ENCODE data around the gene MACROD1. TPM values are rescaled to one million over a fixed set of nuclear protein-coding genes. Genes with fewer than 3 reads are reported as not detected.

MACROD1 gene
- total RNA-seq, 1 experiment from 2014 or later, result 36.9 TPM

- TF ChIP-seq SMAD4 (CRISPR knock-in tag; IDR thresholded peaks at IDR 0.05), result no peak
- 0 out of 2 replicates have a peak, but pooled peaks have one; percentile 7 for TF ChIP-seq CREM (CRISPR knock-in tag; IDR thresholded peaks at IDR 0.05)
- Mint-ChIP-seq H3K9me3 (no peaks in the 10 kb centered on the region), H3K4me3 (no peak overlapping the region), H3K4me1 (peaks cover 37% of the 10 kb centered on the region), H3K27me3 (ENCODE audit: low read depth) (no peaks in the 10 kb centered on the region; the same call in 1 of the 2 replicates), H3K27ac (no peak overlapping the region), H3K36me3 (peaks cover 7% of the 10 kb centered on the region)
- POLR2A ChIA-PET, result interaction anchor here (1.1 kb wide), 1 partner anchor 11 kb away, joined by 5 read pairs; no protein-coding TSS in a partner anchor
- ATAC-seq (0 out of 2 replicates have a peak, but pooled peaks have one; percentile 7), DNase-seq (ENCODE audit: low spot score) (no peak)
- CTCF ChIA-PET, result interaction anchor here (0.9 to 2.0 kb wide), 11 partner anchors 21 to 214 kb away, joined by 3 to 11 read pairs (median 5); partner anchors contain the start of genes MARK2 and RCOR2
Observed at GRCh38 chr11:63979426-63979825, 186.5 kb downstream of the MACROD1 start.

- POLR2A ChIA-PET, result interaction anchor here (0.7 to 1.1 kb wide), 3 partner anchors 12 to 61 kb away, joined by 3 to 5 read pairs (median 4); no protein-coding TSS in a partner anchor
- CTCF ChIA-PET, result interaction anchor here (0.5 to 2.0 kb wide), 14 partner anchors 20 to 270 kb away, joined by 3 to 11 read pairs (median 4); partner anchors contain the start of genes MARK2 and RCOR2
- no peaks in the 10 kb centered on the region for H3K9me3 Mint-ChIP-seq
- peak overlapping the region; percentile 92 for H3K27ac Mint-ChIP-seq
- peak overlapping the region; percentile 36 for H3K4me3 Mint-ChIP-seq
- H3K27me3 Mint-ChIP-seq (ENCODE audit: low read depth), result peaks cover 4% of the 10 kb centered on the region; the same call in 1 of the 2 replicates
- H3K36me3 Mint-ChIP-seq, result peaks cover 7% of the 10 kb centered on the region
- peaks cover 37% of the 10 kb centered on the region for H3K4me1 Mint-ChIP-seq
- DNase-seq (ENCODE audit: low spot score), result no peak
- TF ChIP-seq ZNF423 (CRISPR knock-in tag; IDR thresholded peaks at IDR 0.05) (peak; percentile 94), FOXJ3 (CRISPR knock-in tag; IDR thresholded peaks at IDR 0.05; ENCODE audit: borderline replicate concordance) (no peak), IRF2 (CRISPR knock-in tag; IDR thresholded peaks at IDR 0.05; ENCODE audit: borderline replicate concordance, low read depth) (no peak), ETV6 (CRISPR knock-in tag; IDR thresholded peaks at IDR 0.05) (peak; percentile 91), ZBTB21 (CRISPR knock-in tag; IDR thresholded peaks at IDR 0.05; ENCODE audit: borderline replicate concordance) (no peak), TEAD1 (CRISPR knock-in tag; IDR thresholded peaks at IDR 0.05) (peak; percentile 85; the same call in 1 of the 2 replicates), FOXP4 (CRISPR knock-in tag; IDR thresholded peaks at IDR 0.05) (0 out of 2 replicates have a peak, but pooled peaks have one; percentile 24)
- TF ChIP-seq, protein P1, sequence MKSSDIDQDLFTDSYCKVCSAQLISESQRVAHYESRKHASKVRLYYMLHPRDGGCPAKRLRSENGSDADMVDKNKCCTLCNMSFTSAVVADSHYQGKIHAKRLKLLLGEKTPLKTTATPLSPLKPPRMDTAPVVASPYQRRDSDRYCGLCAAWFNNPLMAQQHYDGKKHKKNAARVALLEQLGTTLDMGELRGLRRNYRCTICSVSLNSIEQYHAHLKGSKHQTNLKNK (CRISPR knock-in tag; IDR thresholded peaks at IDR 0.05), result no peak
- TF ChIP-seq, protein P2, sequence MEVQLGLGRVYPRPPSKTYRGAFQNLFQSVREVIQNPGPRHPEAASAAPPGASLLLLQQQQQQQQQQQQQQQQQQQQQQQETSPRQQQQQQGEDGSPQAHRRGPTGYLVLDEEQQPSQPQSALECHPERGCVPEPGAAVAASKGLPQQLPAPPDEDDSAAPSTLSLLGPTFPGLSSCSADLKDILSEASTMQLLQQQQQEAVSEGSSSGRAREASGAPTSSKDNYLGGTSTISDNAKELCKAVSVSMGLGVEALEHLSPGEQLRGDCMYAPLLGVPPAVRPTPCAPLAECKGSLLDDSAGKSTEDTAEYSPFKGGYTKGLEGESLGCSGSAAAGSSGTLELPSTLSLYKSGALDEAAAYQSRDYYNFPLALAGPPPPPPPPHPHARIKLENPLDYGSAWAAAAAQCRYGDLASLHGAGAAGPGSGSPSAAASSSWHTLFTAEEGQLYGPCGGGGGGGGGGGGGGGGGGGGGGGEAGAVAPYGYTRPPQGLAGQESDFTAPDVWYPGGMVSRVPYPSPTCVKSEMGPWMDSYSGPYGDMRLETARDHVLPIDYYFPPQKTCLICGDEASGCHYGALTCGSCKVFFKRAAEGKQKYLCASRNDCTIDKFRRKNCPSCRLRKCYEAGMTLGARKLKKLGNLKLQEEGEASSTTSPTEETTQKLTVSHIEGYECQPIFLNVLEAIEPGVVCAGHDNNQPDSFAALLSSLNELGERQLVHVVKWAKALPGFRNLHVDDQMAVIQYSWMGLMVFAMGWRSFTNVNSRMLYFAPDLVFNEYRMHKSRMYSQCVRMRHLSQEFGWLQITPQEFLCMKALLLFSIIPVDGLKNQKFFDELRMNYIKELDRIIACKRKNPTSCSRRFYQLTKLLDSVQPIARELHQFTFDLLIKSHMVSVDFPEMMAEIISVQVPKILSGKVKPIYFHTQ (CRISPR knock-in tag; IDR thresholded peaks at IDR 0.05), result no peak
- ATAC-seq, result peak; percentile 17
Observed at GRCh38 chr11:63978551-63979239, 187.2 kb downstream of the MACROD1 start.

DNA sequence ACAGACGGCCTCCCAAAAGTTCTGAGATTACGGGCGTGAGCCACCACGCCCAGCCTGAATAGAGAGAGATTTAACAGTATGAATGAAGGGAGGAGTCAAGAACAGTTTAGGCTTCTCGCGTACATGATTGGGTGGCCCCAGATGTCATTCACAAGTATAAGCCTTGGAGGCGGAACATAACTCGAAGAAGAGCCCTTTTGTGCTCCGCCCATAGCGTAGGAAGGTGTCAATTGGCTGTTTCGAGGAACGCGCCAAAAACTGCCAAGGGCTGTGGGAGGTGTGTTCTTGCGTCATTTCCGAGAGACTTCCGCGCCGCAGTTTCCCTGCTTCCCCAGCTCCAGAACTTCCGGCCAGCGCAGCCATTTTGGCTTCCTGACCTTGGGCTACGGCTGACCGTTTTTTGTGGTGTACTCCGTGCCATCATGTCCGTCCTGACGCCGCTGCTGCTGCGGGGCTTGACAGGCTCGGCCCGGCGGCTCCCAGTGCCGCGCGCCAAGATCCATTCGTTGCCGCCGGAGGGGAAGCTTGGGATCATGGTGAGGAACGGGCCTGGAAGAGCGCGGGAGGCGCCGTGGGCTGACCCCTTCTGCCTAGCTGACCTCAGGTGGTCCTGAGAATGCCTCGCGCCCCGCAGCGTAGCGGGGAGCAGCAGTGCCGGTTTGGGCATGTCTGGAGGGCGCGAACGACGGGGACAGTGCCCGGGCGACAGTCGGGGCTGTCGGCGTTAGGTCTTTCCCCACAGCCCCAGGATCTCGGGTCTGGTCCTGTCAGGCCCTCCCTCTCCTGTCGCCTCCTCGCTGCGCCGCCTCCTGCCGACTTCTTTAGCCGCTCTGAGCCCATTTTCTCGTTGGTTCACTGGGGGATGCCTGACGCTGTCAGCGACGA, 191.4 kb downstream of the MACROD1 start, which contains the start of gene COX8A:
Gene COX8A (plus strand): TSS at position 362 of the 885 bp plus-strand sequence. CDS start 61 bp downstream, at position 423.
- POLR2A ChIA-PET, result interaction anchor here (0.6 to 1.3 kb wide), 4 partner anchors 13 to 55 kb away, joined by 3 to 6 read pairs (median 4); no protein-coding TSS in a partner anchor
- Mint-ChIP-seq H3K36me3 (peaks cover 7% of the 10 kb centered on the region), H3K4me3 (peak within 1 kb of the TSS; percentile 100), H3K27ac (peak within 1 kb of the TSS; percentile 100), H3K9me3 (peaks cover 4% of the 10 kb centered on the region; the same call in 1 of the 2 replicates), H3K4me1 (peaks cover 36% of the 10 kb centered on the region), H3K27me3 (ENCODE audit: low read depth) (peaks cover 38% of the 10 kb centered on the region)
- DNase-seq (ENCODE audit: low spot score) (peak; percentile 95), ATAC-seq (peak; percentile 95)
- CTCF ChIA-PET, result interaction anchor here (0.8 to 1.4 kb wide), 8 partner anchors 13 to 178 kb away, joined by 3 to 5 read pairs (median 4); no protein-coding TSS in a partner anchor
- TF ChIP-seq E2F5 (CRISPR knock-in tag; IDR thresholded peaks at IDR 0.05) (peak; percentile 78), CBFB (CRISPR knock-in tag; IDR thresholded peaks at IDR 0.05; ENCODE audit: low read depth) (no peak), NR1H2 (CRISPR knock-in tag; IDR thresholded peaks at IDR 0.05) (no peak), FOXP1 (CRISPR knock-in tag; IDR thresholded peaks at IDR 0.05; ENCODE audit: borderline replicate concordance) (peak; percentile 91), ZBTB43 (CRISPR knock-in tag; IDR thresholded peaks at IDR 0.05) (0 out of 2 replicates have a peak, but pooled peaks have one; percentile 42), SMAD3 (CRISPR knock-in tag; IDR thresholded peaks at IDR 0.05; ENCODE audit: borderline replicate concordance) (peak; percentile 56; the same call in 1 of the 2 replicates), ZBTB21 (CRISPR knock-in tag; IDR thresholded peaks at IDR 0.05; ENCODE audit: borderline replicate concordance) (peak; percentile 96), PRRX2 (CRISPR knock-in tag; IDR thresholded peaks at IDR 0.05) (no peak), FOXK1 (CRISPR knock-in tag; IDR thresholded peaks at IDR 0.05) (peak; percentile 78)
- TF ChIP-seq, protein P3, sequence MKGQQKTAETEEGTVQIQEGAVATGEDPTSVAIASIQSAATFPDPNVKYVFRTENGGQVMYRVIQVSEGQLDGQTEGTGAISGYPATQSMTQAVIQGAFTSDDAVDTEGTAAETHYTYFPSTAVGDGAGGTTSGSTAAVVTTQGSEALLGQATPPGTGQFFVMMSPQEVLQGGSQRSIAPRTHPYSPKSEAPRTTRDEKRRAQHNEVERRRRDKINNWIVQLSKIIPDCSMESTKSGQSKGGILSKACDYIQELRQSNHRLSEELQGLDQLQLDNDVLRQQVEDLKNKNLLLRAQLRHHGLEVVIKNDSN (CRISPR knock-in tag; IDR thresholded peaks at IDR 0.05), result no peak

All from WTC11 (cell line).